Pulmonary artery endothelial cell (primary cell): ENCODE results near the gene HSPA1L. TPM values are rescaled to one million over a fixed set of nuclear protein-coding genes. Genes with fewer than 3 reads are reported as not detected.
A peak's percentile ranks its signal among the peaks of the same experiment; 100 is the strongest.
"Not testable (repeated sequence)": the region's sequence is repeated elsewhere in the genome, so short reads cannot be mapped to it uniquely, and the experiment has no call there.

Experiments used
- DNase-seq: peaks from one replicate; pipeline ENCODE4 v3.0.0-alpha.2; 2011; ENCODE audit warnings: low read depth, low spot score
- total RNA-seq: library from RNA; depleted of rRNA; stranded (reverse); fragments of >200 nt; gene quantifications from 2 replicates; pipeline ENCODE4 v1.2.3, GENCODE V29; 2014

HSPA1L gene
- 0.53 and 1.9 TPM in 2 replicates for total RNA-seq

DNA sequence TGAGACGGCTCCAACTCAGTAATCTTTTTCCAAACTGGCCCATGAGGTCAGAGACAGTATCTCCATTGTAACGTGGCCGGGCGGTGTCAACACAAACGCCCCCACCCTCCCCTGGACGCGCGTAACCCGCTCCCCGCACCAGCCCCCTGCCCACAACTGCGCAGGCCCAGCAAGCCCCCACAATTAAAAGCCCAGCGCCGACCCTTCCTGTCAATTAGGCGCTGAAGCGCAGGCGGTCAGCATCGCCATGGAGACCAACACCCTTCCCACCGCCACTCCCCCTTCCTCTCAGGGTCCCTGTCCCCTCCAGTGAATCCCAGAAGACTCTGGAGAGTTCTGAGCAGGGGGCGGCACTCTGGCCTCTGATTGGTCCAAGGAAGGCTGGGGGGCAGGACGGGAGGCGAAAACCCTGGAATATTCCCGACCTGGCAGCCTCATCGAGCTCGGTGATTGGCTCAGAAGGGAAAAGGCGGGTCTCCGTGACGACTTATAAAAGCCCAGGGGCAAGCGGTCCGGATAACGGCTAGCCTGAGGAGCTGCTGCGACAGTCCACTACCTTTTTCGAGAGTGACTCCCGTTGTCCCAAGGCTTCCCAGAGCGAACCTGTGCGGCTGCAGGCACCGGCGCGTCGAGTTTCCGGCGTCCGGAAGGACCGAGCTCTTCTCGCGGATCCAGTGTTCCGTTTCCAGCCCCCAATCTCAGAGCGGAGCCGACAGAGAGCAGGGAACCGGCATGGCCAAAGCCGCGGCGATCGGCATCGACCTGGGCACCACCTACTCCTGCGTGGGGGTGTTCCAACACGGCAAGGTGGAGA is at the start of gene HSPA1L, which contains the start of gene HSPA1A:
Gene HSPA1L, minus strand, starts transcription at position 259 of the 814 bp plus-strand sequence. CDS start 3,311 bp downstream, outside the sequence.
Gene HSPA1A, plus strand, starts transcription at position 519 of the 814 bp plus-strand sequence. Its CDS starts 214 bp downstream, at position 733.
- DNase-seq: peak; percentile 91

DNA sequence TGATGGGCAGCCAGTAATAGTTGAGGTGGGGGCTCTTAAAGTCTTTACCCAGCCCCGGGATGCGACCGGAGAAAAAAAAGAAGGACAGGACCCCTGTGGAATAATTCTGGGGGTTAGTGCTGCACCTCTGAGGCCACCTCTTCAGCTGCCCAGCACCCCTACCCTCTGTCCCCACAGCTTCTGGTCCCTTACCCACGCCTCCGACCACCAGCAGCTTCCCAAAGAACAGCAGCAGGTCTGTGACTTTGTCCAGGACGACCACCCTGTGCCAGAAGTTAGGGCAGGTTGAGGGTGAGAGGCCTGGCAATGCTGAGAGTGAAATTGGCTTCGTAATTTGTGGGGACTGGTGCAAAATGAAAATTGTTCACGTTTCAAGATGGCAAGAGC is 49.7 kb upstream of the HSPA1L start:
- DNase-seq: no peak

DNA sequence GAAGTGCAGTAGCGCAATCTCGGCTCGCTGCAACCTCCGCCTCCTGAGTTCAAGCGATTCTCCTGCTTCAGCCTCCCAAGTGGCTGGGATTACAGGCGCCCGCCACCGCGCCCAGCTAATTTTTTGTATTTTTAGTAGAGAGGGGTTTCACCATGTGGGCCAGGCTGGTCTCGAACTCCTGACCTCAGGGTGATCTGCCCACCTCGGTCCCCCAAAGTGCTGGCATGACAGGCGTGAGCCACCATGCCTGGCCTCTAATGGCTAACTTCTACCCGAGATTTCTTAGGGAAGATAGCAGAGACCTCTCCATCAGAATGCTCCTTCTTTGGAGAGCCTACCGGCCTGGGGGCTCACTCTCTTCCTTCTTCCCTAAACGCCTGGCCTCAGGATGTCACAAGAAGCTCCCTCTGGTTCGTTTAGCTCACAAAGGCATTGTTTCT is 49.1 kb upstream of the HSPA1L start:
- not testable (repeated sequence) for DNase-seq

GRCh38 chr6:31862344-31863235 is 47.5 kb upstream of the HSPA1L start, which contains the start of gene NEU1:
Gene NEU1, minus strand, starts transcription at chr6:31862821. Its CDS starts 45 bp downstream, at chr6:31862776.
- DNase-seq: peak; percentile 100

GRCh38 chr6:31861919-31862343 is 46.8 kb upstream of the HSPA1L start:
- DNase-seq: no peak

- no peak for DNase-seq
Measured at GRCh38 chr6:31861150-31861549, 46.1 kb upstream of the HSPA1L start.

GRCh38 chr6:31860349-31860748 is 45.3 kb upstream of the HSPA1L start:
- DNase-seq: no peak

DNA sequence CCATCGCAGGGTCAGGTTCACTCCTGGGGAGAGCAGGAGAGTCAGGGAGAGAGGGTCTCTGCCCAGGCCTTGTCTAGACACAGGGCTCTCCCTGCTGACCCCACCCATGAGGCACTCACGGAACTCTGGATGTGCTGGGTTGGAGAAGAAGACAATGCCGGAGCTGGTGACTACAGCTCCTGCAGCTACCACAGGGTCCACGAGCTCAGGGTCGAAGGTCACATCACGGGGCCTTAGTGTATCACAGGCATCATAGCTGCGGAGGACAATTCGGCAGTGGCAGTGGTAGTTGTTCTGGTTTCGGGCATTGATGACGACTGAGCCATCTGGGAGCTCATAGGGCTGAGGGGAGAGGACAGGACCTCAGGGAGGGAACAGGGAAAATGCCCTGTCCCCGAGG is 44.8 kb upstream of the HSPA1L start:
- DNase-seq: no peak

DNA sequence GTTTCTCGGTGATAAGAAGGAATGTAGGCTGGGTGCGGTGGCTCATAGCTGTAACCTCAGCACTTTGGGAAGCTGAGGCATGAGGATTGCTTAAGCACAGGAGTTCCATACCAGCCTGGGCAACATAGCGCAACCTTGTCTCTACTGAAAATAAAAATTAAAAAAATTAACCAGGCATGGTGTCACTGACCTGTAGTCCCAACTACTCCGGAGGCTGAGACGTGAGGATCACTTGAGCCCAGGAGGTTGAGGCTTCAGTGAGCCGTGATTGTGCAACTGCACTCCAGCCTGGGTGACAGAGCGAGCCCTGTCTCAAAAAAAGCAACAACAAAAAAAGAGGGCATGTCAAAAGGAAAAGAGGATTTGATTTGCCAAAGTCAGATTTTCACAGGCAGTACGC is 43.6 kb upstream of the HSPA1L start:
- DNase-seq: no peak

DNA sequence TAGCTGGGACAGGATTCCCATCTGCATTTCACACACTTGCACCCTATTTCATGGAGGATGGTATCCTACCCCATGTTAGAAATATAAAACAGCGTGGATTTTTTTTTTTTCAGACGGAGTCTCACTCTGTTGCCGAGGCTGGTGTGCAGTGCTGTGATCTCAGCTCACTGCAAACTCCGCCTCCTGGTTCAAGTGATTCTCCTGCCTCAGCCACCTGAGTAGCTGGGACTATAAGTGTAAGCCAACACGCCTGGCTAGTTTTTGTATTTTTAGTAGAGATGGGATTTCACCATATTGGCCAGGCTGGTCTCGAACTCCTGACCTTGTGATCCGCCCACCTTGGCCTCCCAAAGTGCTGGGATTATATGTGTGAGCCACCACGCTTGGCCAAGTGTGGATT is 42.7 kb upstream of the HSPA1L start:
- DNase-seq: not testable (repeated sequence)

GRCh38 chr6:31851980-31852718 is 37.1 kb upstream of the HSPA1L start:
- not testable (repeated sequence) for DNase-seq

- DNase-seq: no peak
Measured at GRCh38 chr6:31851485-31851832, 36.4 kb upstream of the HSPA1L start.

GRCh38 chr6:31850765-31851484 is 35.8 kb upstream of the HSPA1L start:
- no peak for DNase-seq

DNA sequence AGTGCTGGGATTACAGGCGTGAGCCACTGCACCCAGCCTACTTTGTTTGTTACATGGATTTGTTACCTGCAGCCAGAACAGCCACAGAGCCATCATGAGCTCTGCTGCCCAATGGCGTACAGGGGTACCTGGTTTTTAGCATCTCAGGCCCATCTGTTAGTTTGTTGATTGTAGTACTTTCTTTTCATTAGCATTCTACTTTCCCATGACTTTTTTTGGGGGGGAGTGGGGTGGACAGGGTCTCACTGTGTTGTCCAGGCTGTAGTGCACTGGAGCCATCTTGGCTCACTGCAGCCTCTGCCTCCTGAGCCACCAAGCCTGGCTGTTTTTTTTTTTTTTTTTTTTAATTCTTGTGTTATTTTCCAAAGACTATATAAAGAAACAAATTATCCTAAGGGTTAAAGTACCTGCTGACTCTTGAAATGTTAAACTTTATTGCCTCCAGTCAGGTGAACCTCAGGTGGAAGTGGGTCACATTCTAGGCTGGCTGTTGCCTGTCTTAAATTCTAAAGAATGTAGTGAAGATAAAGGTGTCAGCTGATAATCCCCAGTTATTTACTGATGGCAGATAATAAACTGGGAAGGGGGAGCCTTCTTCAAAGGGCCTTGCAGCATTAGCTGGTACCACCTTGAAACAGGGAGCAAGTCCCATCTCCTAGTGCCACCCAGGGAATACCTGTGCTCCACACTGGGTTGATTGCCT is 32.3 kb upstream of the HSPA1L start:
- no peak for DNase-seq

- DNase-seq: no peak
Measured at GRCh38 chr6:31844507-31844906, 29.4 kb upstream of the HSPA1L start.

DNA sequence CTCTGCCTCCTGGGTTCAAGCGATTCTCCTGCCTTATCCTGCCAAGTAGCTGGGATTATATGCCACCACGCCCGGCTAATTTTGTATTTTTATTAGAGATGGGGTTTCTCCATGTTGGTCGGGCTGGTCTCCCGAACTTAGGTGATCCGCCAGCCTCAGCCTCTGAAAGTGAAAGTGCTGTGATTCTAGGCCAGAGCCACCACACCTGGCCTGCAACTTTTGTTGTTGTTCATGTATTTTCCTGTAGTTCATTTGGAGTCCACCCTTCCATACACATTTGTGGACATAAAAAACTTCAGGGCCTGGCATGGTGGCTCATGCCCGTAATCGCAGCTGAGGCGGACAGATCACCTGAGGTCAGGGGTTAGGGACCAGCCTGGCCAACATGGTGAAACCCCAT is 27.0 kb upstream of the HSPA1L start:
- no peak for DNase-seq

DNA sequence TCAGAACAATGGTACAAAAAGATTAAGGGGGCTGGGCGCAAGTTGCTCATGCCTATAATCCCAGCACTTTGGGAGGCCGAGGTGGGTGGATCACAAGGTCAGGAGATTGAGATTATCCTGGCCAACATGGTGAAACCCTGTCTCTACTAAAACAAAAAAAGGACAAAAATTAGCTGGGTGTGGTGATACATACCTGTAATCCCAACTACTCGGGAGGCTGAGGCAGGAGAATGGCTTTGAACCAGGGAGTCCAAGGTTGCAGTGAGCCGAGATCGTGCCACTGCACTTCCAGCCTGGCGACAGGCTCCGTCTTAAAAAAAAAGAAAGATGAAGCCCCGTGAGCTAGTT is 24.7 kb upstream of the HSPA1L start:
- DNase-seq: not testable (repeated sequence)

- no peak for DNase-seq
Measured at GRCh38 chr6:31838968-31839367, 23.9 kb upstream of the HSPA1L start.

GRCh38 chr6:31838114-31838553 is 23.1 kb upstream of the HSPA1L start:
- DNase-seq: not testable (repeated sequence)
